Neuronal stem cell (in vitro differentiated cells): ENCODE measurements around the gene EFCAB9.
A peak's percentile ranks its signal among the peaks of the same experiment; 100 is the strongest.
"Not testable (repeated sequence)": the region's sequence is repeated elsewhere in the genome, so short reads cannot be mapped to it uniquely, and the experiment has no call there.

Experiments
- DNase-seq: peaks from one replicate; pipeline ENCODE4 v3.0.0-alpha.2; 2013; ENCODE audit warnings: low spot score
- H2AFZ ChIP-seq: one replicate; pipeline ENCODE4 v1.6.1; 2013; ENCODE audit warnings: mild to moderate bottlenecking, low read length, inconsistent platforms
- H2AK5ac ChIP-seq: 2 replicates; pipeline ENCODE4 v1.6.1; 2013; ENCODE audit warnings: low read depth, mild to moderate bottlenecking, inconsistent platforms, low read length, moderate library complexity, mixed read lengths
- H2BK120ac ChIP-seq: 2 replicates; pipeline ENCODE4 v1.6.1; 2013; ENCODE audit warnings: low read depth, mild to moderate bottlenecking, inconsistent platforms, low read length, moderate library complexity, mixed read lengths
- H2BK12ac ChIP-seq: one replicate; pipeline ENCODE4 v1.6.1; 2013; ENCODE audit warnings: low read length, inconsistent platforms
- H2BK15ac ChIP-seq: 2 replicates; pipeline ENCODE4 v1.6.1; 2013; ENCODE audit warnings: mild to moderate bottlenecking, low read length, inconsistent platforms, mixed read lengths
- H2BK5ac ChIP-seq: one replicate; pipeline ENCODE4 v1.6.1; 2013; ENCODE audit warnings: inconsistent platforms, mild to moderate bottlenecking, low read length, moderate library complexity
- H3K14ac ChIP-seq: one replicate; pipeline ENCODE4 v1.6.1; 2013; ENCODE audit warnings: low read length, inconsistent platforms
- H3K18ac ChIP-seq: 2 replicates; pipeline ENCODE4 v1.6.1; 2013; ENCODE audit warnings: low read length, inconsistent platforms
- H3K23ac ChIP-seq: 2 replicates; pipeline ENCODE4 v1.6.1; 2013; ENCODE audit warnings: low read depth, mild to moderate bottlenecking, mixed read lengths, low read length, inconsistent platforms; ENCODE audit not compliant: poor library complexity
- H3K27ac ChIP-seq: replicated peaks from 3 replicates; pipeline ENCODE4 v1.5.1; 2013; ENCODE audit warnings: low read length, inconsistent platforms
- H3K27me3 ChIP-seq, 3 experiments: 2 replicates each; pipeline ENCODE4 v1.6.1; 2013; ENCODE audit warnings: low read length in 3 of 3, mild to moderate bottlenecking in 2 of 3, inconsistent platforms in 1 of 3, low read depth in 1 of 3, mixed read lengths in 1 of 3, moderate library complexity in 1 of 3; ENCODE audit not compliant: control insufficient read depth in 3 of 3, insufficient read depth in 3 of 3
- H3K36me3 ChIP-seq, 2 donors: replicated peaks in 1 of 2; 2 replicates each; pipeline ENCODE4 v1.6.1; 2013; ENCODE audit warnings: low read length in 2 of 2; ENCODE audit not compliant: control insufficient read depth in 2 of 2, insufficient read depth in 2 of 2
- H3K4ac ChIP-seq: 2 replicates; pipeline ENCODE4 v1.6.1; 2013; ENCODE audit warnings: inconsistent platforms, mild to moderate bottlenecking, low read length, moderate library complexity
- H3K4me1 ChIP-seq, 2 donors: 1 replicate in 1 of 2; 2 replicates in 1 of 2; pipeline ENCODE4 v1.6.1; 2013; ENCODE audit warnings: low read length in 2 of 2, low read depth in 1 of 2; ENCODE audit not compliant: control insufficient read depth in 2 of 2, insufficient read depth in 1 of 2
- H3K4me2 ChIP-seq: one replicate; pipeline ENCODE4 v1.6.1; 2013; ENCODE audit warnings: mild to moderate bottlenecking, low read length, inconsistent platforms; ENCODE audit not compliant: insufficient read depth, poor library complexity, severe bottlenecking
- H3K4me3 ChIP-seq, 2 donors: 2 replicates each; pipeline ENCODE4 v1.5.1; 2013; ENCODE audit warnings: low read length in 2 of 2, mild to moderate bottlenecking in 2 of 2, inconsistent platforms in 1 of 2, moderate library complexity in 1 of 2
- H3K79me1 ChIP-seq: one replicate; pipeline ENCODE4 v1.6.1; 2013; ENCODE audit warnings: low read depth, mild to moderate bottlenecking, inconsistent platforms, low read length, moderate library complexity
- H3K9ac ChIP-seq: one replicate; pipeline ENCODE4 v1.6.1; 2013; ENCODE audit warnings: mild to moderate bottlenecking, low read depth, low read length, inconsistent platforms; ENCODE audit not compliant: poor library complexity
- H3K9me3 ChIP-seq, 2 donors: replicated peaks in 1 of 2; 2 replicates each; pipeline versions ENCODE3 to v1.6.1; 2013; ENCODE audit warnings: low read length in 2 of 2, mild to moderate bottlenecking in 2 of 2, inconsistent platforms in 1 of 2, low read depth in 1 of 2, mixed read lengths in 1 of 2, moderate library complexity in 1 of 2; ENCODE audit not compliant: control insufficient read depth in 2 of 2, insufficient read depth in 1 of 2
- H4K8ac ChIP-seq: one replicate; pipeline ENCODE4 v1.6.1; 2013; ENCODE audit warnings: low read depth, mild to moderate bottlenecking, inconsistent platforms, low read length, moderate library complexity
- H4K91ac ChIP-seq: one replicate; pipeline ENCODE4 v1.6.1; 2013; ENCODE audit warnings: low read length, low read depth, mild to moderate bottlenecking, inconsistent platforms; ENCODE audit not compliant: poor library complexity
- WGBS, 2 donors: extraction: QIAGEN DNeasy Blood & Tissue Kit; methylation state at CpG; one replicate each; pipeline ENCODE4 v1.1.7; 2013; ENCODE audit warnings: missing lambda C conversion rate in 2 of 2, mixed read lengths in 1 of 2; ENCODE audit not compliant: insufficient read length in 2 of 2, insufficient replicate concordance in 1 of 2; ENCODE audit errors: extremely low coverage in 2 of 2; 5-methylcytosine and 5-hydroxymethylcytosine counted together

EFCAB9 gene

GRCh38 chr5:172194985-172195774 lies 1.2 kb downstream of the EFCAB9 start:
- WGBS, 2 donors: no CpG with 5 or more reads among the region's 6 CpGs
- H2AK5ac ChIP-seq: no peak overlapping the region
- H3K4me3 ChIP-seq: no peak overlapping the region
- no peak overlapping the region for H2BK15ac ChIP-seq
- H3K36me3 ChIP-seq: no peaks in the 10 kb centered on the region
- no peak overlapping the region for H3K23ac ChIP-seq
- H3K18ac ChIP-seq: peak overlapping the region; percentile 12
- H3K9me3 ChIP-seq: no peaks in the 10 kb centered on the region
- H2BK12ac ChIP-seq: no peak overlapping the region
- H3K4me2 ChIP-seq: no peak overlapping the region
- H3K27ac ChIP-seq: no peak overlapping the region
- no peaks in the 10 kb centered on the region for H3K79me1 ChIP-seq
- H3K4me1 ChIP-seq: no peaks in the 10 kb centered on the region
- H4K8ac ChIP-seq: no peak overlapping the region
- no peak overlapping the region for H3K9ac ChIP-seq
- no peak overlapping the region for H4K91ac ChIP-seq
- no peaks in the 10 kb centered on the region for H3K27me3 ChIP-seq
- H2BK120ac ChIP-seq: no peak overlapping the region
- no peak for DNase-seq
- H3K14ac ChIP-seq: no peak overlapping the region
- no peak overlapping the region for H2AFZ ChIP-seq
- no peak overlapping the region for H3K4ac ChIP-seq
- no peak overlapping the region for H2BK5ac ChIP-seq

DNA sequence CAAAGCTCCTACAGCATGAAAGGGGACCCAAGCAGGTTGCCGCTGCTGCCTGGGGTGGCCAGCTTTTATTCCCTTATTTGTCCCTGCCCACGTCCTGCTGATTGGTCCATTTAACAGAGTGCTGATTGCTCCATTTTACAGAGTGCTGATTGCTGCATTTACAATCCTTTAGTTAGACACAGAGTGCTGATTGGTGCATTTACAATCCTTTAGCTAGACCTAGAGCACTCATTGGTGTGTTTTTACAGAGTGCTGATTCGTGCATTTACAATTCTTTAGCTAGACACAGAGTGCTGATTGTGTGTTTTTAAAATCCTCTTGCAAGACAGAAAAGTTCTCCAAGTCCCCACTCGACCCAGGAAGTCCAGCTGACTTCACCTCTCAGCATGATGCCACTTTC lies 3.8 kb downstream of the EFCAB9 start:
- not testable (repeated sequence) for H4K91ac ChIP-seq, H3K4me1 ChIP-seq, H2AK5ac ChIP-seq, H2BK15ac ChIP-seq, H4K8ac ChIP-seq, H3K27ac ChIP-seq, H3K9me3 ChIP-seq, H2AFZ ChIP-seq, H3K27me3 ChIP-seq, H2BK5ac ChIP-seq, H3K4me2 ChIP-seq, DNase-seq, H3K4ac ChIP-seq, H3K23ac ChIP-seq, H3K18ac ChIP-seq, H2BK12ac ChIP-seq, H3K9ac ChIP-seq, H3K14ac ChIP-seq, H3K79me1 ChIP-seq, H3K36me3 ChIP-seq, H3K4me3 ChIP-seq, H2BK120ac ChIP-seq
- no CpG with 5 or more reads among the region's 4 CpGs for WGBS, 2 donors

GRCh38 chr5:172199446-172199845 lies 5.5 kb downstream of the EFCAB9 start:
- H3K4me1 ChIP-seq: no peaks in the 10 kb centered on the region
- H3K79me1 ChIP-seq: no peaks in the 10 kb centered on the region
- no peak overlapping the region for H4K91ac ChIP-seq
- no peak overlapping the region for H3K4me2 ChIP-seq
- H2BK5ac ChIP-seq: no peak overlapping the region
- no peaks in the 10 kb centered on the region for H3K27me3 ChIP-seq
- no CpG with 5 or more reads among the region's 10 CpGs for WGBS, 2 donors
- H3K18ac ChIP-seq: no peak overlapping the region
- no peak overlapping the region for H3K23ac ChIP-seq
- no peak overlapping the region for H3K4ac ChIP-seq
- no peak overlapping the region for H2AK5ac ChIP-seq
- H3K27ac ChIP-seq: no peak overlapping the region
- H3K14ac ChIP-seq: no peak overlapping the region
- no peak overlapping the region for H2BK12ac ChIP-seq
- H2BK120ac ChIP-seq: no peak overlapping the region
- no peak overlapping the region for H3K4me3 ChIP-seq
- no peak overlapping the region for H3K9ac ChIP-seq
- H3K9me3 ChIP-seq: no peaks in the 10 kb centered on the region
- no peak overlapping the region for H2AFZ ChIP-seq
- no peaks in the 10 kb centered on the region for H3K36me3 ChIP-seq
- no peak for DNase-seq
- no peak overlapping the region for H4K8ac ChIP-seq
- no peak overlapping the region for H2BK15ac ChIP-seq

- WGBS, 2 donors: no CpG with 5 or more reads among the region's 6 CpGs
- Histone ChIP-seq H2BK15ac (no peak overlapping the region), H3K4me2 (no peak overlapping the region)
Observed at GRCh38 chr5:172200476-172200875, 6.5 kb downstream of the EFCAB9 start.

More at GRCh38 chr5:172200476-172200875, 6.5 kb downstream of the EFCAB9 start:
- H3K79me1 ChIP-seq: no peaks in the 10 kb centered on the region
- no peak overlapping the region for H4K91ac ChIP-seq
- H2BK120ac ChIP-seq: no peak overlapping the region
- H3K36me3 ChIP-seq: no peaks in the 10 kb centered on the region
- no peak overlapping the region for H3K18ac ChIP-seq
- H2AK5ac ChIP-seq: no peak overlapping the region
- no peak overlapping the region for H3K14ac ChIP-seq
- H2BK12ac ChIP-seq: no peak overlapping the region
- no peaks in the 10 kb centered on the region for H3K9me3 ChIP-seq
- DNase-seq: no peak
- no peak overlapping the region for H2AFZ ChIP-seq
- H3K4me3 ChIP-seq: no peak overlapping the region
- no peak overlapping the region for H4K8ac ChIP-seq
- no peaks in the 10 kb centered on the region for H3K27me3 ChIP-seq
- H2BK5ac ChIP-seq: no peak overlapping the region
- no peak overlapping the region for H3K23ac ChIP-seq
- H3K4ac ChIP-seq: no peak overlapping the region
- H3K27ac ChIP-seq: no peak overlapping the region
- H3K4me1 ChIP-seq: no peaks in the 10 kb centered on the region
- H3K9ac ChIP-seq: no peak overlapping the region
